ENCODE data around the gene PDE7B.

DNA sequence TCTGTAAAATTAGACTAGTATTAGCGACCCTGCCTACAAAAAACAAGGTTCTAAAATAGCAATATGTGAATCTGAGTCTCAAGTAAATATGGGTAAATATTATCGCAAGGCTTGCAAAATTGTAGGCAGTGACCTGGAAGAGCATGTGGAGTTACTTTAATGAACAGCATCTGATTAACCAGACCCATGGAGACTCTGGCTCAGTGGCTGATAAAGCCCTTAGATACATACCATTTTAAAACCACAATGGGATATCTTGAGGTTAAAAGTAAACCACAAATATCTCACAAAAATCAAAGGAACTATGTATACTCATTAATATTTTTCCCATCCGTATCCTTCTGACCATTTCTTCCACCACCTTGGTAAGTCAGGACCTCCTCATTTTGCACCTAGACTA lies 211.6 kb downstream of the PDE7B start:
- TF ChIP-seq ZNF138 (CRISPR knock-in tag; conservative IDR thresholded peaks at IDR 0.05) (no peak), ETV6 (CRISPR knock-in tag; IDR thresholded peaks at IDR 0.05) (no peak), NFYB (CRISPR knock-in tag; conservative IDR thresholded peaks at IDR 0.05; ENCODE audit: low read depth) (no peak)
- TF ChIP-seq, protein P1, sequence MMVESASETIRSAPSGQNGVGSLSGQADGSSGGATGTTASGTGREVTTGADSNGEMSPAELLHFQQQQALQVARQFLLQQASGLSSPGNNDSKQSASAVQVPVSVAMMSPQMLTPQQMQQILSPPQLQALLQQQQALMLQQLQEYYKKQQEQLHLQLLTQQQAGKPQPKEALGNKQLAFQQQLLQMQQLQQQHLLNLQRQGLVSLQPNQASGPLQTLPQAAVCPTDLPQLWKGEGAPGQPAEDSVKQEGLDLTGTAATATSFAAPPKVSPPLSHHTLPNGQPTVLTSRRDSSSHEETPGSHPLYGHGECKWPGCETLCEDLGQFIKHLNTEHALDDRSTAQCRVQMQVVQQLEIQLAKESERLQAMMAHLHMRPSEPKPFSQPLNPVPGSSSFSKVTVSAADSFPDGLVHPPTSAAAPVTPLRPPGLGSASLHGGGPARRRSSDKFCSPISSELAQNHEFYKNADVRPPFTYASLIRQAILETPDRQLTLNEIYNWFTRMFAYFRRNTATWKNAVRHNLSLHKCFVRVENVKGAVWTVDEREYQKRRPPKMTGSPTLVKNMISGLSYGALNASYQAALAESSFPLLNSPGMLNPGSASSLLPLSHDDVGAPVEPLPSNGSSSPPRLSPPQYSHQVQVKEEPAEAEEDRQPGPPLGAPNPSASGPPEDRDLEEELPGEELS (CRISPR knock-in tag; IDR thresholded peaks at IDR 0.05): no peak
- TF ChIP-seq, protein P2, sequence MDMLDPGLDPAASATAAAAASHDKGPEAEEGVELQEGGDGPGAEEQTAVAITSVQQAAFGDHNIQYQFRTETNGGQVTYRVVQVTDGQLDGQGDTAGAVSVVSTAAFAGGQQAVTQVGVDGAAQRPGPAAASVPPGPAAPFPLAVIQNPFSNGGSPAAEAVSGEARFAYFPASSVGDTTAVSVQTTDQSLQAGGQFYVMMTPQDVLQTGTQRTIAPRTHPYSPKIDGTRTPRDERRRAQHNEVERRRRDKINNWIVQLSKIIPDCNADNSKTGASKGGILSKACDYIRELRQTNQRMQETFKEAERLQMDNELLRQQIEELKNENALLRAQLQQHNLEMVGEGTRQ (CRISPR knock-in tag; IDR thresholded peaks at IDR 0.05): no peak

All from WTC11 (cell line).